EL (cell line): ENCODE results near the gene PAX8.
"Not testable (repeated sequence)": the region's sequence is repeated elsewhere in the genome, so short reads cannot be mapped to it uniquely, and the experiment has no call there.

Source experiments
- DNase-seq: peaks from one replicate; pipeline ENCODE4 v3.0.0-alpha.2; 2016

PAX8 gene

DNA sequence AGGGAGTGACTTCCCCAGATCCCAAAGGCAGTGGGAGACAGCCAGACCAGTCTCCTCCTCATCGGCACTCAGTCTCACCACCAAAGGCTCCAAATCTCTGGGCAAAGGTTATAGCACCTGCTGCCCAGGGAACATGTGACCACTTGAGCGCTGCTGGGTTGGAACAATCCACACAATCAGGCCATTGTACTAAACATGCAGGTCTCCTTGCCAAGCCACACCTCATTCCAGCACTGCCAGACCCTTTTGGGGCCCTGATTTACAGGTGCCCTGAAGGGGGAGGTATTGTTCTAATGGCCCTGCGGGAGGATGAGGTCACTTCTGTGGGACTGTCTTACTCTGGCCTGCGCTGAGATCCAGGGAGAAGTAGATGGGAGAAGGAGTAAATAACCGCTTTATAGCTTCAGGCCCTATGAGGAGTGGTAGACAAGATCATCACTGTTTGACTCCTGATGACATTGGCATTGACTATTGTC lies 10.0 kb upstream of the PAX8 start:
- DNase-seq = not testable (repeated sequence)

DNA sequence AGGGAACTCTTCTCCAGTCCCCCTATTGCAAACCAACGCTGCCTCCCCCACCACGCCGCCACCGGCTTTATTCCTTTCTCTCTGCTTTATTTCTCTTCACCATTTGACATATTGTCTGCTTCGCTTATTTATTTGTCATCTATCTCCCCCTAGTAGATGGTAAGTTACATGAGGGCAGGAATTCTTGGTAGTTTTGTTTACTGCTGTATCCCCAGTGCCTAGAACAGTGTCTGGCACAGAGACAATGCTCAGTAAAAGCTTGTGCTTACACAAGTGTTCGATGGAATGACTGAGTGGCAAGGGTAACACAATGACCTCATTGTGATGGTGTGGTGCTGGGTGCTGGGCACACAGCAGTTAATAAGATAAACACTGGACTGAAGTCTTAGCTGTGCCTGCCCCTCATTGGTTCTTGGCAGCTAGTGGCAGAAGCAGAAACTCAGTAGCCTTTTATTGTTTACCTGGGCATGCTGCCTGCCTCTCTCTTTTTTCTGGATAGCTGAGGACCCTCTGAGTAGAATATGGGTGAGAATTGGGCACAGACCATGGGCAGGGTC lies 9.5 kb upstream of the PAX8 start:
- not testable (repeated sequence) for DNase-seq

DNA sequence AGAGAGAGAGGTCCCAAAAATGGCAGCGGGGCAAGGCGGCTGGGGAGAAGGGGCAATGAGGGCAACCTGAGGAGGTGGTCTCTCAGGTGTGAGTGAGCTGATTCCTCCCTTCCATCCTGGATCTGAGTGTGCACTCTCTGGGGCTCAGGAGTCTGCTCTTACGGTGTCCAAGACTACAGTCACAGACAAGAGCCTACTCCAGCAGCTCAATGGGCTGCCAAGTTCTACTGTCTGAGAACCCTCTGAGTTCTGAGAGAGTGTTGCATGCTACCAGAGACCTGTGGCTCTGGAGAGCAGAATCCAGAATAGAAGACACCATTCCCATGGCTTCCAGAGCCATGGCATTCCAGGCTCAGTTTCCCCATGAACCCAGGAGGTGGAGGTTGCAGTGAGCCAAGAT lies 7.1 kb upstream of the PAX8 start:
- no peak for DNase-seq

DNA sequence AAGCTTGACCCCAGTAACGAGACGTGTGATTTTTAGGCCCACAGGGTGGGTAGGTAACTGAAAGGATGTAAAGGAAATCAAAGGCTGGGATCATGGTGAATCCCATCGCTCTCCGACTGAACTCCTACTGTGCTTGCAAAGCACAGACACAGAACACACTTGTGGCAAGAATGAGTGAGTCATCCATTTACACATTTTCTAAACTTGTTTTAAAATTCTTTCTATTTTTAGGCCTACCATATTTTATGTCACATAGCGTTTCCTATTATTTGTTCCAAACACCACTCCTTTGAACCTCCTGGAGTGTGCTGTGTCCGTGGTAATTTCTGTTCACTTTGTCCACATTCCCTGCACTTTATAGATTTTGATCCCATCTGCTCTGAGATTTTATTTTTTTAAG lies 6.3 kb upstream of the PAX8 start:
- peak; percentile 45 for DNase-seq

DNA sequence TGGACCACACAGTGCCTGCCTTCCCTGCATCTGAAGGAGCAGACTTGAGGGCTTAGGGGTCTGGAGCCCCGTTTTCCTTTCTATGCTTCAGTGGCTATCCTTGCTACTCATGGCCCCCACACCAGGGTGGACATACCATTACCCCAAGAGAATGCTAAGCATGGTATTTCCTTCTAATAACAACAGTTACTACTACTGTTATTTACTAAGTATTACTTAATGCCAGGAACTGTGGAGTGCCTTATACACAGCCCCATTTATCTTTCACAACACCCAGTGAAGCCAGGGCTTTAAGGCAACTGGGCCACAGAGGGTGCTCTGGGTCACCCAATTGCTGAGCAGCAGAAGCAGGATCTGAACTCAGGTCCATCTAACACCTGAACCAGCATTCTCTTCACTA lies 5.8 kb upstream of the PAX8 start:
- DNase-seq = peak; percentile 36

DNA sequence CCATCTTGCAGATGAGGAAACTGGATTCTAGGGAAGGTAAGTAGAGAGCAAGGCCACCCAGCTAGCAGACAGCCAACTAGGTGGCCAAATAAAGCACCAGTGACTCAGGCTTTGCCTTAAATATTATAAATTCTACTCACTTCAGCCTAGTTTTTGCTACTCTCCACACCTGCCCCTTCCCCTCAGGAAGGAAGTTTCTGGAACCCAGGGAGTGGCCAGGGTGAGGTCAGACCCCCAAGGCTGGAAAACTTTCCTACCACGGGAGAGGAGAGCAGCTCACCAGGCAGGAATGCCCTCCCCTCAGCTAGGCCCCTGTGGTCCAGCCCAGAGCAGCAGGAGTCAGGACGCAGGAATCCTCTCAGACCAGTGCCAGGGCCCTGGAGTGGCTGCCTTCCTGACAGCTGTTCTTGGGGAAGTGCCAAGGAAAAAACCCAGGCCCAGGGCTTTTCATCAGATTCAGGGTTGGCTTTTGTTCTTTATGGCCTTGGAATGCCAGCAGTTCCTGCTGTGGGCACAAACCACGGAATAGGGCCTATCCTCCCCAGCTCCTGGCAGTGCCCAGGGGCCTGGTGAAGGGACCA lies 5.1 kb upstream of the PAX8 start:
- DNase-seq = peak; percentile 96

DNA sequence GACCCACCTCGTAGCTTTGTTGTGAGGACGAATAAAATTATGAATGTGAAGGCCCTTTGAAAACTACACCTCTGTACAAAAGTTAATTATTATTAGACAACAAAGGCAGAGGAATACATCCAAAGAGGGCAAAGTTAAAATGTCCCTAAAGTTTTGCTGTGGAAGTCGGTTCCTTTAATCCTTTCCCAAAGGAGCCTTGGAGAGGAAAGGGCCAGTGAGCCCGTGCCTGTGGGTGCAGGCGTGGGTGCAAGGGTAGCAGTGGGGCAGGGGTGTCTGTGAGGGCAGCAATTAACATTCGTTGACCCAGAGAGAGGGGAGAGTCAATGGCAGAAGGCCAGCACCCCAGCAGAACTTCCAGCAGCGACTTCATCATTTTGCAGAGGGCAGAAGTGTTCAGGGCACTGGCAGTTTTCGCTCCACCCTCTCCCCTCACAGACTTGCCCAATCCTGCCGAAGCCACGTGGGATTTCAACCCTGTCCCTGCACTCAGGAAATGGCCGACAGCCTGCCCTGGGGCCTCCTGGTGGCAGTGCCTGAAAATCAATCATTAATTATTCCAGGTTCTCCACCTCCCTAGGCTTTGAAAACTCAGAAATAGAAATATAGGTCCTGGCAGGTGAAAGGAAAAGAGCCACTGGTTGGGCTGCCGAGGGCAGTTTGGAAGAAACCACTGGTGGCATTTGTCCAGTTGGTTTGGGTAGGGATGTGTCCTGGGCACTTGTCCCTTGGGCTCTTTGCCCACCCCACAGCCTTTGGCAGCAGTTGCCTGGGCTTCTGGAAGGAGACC lies 4.2 kb upstream of the PAX8 start:
- DNase-seq = peak; percentile 33

DNA sequence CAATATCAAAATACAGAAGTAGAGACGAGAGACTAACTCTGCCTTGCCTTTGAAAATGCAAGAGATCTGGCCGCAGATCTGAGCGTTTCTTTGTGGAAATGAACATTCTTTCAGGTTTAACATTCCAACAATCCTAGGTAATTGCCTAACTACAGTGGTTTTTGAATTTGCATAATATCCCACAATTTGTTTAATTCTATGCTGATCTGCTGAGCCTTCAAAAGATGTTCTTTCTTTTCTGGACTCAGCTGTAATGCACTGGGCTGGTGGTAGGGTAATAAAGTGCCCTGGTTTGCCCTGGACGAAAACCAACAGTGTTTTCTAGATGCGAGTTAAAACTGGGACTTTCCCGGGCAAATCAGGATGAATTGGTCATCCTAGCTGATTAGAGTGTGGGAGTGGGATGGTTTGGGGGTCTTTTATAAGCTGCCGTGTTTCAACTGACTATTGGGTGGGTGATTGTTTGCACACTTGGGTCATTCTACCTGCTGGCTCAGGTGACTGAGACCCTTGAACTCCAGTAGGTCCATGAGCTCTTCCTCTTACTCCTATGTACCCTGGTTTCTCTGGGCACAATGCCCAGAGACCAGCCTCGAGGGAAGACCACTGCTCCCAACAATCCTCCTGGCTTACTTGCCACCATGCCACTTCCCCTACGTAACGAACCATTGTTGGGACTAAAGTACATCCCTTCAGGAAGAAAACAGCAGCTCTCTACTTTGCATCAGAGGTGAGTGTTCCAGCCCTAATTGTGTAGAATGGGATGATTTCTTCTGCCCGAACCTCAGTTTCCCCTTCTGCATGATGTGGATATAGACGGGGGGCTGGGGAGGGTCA lies 3.4 kb upstream of the PAX8 start:
- peak; percentile 23 for DNase-seq

DNA sequence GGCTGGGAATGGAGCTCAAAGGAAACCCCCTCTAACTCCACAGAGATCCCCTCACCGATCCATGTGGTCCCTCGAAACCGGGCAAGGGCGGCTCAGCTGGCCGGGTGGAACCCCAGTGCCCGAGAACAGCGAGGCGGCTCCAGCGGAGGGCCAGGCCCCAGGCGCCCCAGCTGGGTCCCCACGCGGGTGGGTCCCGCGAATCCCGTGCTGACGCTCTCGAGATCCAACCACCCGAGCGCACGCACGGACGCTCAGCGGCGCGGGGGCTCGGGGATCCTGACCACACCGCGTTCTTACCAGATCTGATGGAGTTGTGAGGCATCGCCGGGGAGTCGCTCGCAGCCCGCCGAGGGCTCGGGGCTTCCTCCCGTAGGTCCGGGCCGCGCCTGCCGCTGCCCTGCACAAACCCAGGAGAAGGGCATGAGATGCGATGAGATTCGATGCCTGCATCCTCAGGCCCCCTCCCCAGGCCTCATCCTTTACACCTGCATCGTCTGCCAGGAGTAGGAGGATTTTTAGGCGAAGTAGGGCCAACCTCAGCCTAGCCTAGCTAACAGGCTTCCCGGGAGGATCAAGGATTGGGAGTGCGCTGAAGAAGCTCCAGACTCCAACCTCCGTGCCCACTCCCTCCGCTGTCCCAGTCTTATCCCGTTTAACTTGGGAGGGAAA lies 514 bp downstream of the PAX8 start:
- no peak for DNase-seq

DNA sequence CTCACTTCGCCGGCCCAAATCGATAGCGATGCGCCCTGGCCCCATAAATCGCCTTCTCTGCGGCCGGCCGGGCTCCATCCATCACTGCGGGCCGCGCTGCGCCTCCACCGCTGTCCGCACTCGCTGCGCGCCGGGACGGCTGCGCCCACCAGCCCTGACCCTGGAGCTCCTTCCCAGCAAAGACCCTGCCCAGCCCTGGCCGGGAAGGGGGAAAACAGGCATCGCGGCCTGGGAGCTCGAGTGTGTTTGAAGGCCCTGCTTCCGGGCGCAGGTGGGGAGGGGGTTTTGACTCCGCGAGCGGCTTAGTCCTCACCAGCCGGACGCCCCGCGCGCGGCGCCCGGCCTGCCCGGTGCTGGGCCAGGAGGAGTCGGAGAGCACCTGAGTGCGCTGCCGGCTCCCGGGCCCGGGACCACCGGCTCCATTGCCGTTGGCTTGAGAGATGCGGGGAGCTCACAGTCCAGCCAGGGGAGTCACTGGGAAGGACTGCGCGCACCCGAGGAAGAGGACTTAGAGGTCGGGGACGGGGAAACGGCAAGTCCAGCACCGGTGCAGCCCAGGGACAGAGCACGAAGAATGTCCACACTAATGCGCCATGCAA lies 1.1 kb downstream of the PAX8 start:
- no peak for DNase-seq

DNA sequence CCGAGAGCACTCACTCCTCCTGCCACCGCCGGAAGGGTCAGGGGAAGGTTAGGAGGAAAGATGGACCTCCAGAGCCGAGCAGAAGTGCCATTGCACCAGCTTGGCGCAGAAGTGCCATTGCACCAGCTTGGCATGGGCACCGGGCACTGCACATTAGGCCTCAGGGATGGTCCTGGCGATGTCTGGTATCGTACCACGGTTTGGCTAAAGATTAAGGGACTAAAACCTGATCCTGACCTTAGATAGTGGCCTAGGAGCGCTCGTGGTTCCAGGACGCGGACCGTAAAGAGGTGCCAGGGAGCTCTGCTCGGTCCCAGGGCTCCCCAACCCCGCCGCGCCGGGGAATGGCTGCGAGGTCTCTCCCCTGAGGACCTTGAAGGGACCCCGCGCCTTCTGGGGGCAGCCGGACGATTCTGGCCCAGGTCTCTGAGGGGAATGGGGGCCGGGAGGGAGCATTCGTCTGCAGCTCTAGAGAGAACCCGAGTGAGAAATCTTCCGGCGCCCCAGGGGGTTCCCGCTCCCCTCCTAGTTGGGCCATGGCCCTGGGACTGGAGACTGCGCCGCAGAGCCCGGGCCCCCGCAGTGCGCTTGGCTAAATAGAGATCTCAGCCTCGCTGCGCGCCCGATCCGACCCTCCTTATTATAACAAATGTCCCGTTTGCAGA lies 1.8 kb downstream of the PAX8 start:
- DNase-seq = no peak

DNA sequence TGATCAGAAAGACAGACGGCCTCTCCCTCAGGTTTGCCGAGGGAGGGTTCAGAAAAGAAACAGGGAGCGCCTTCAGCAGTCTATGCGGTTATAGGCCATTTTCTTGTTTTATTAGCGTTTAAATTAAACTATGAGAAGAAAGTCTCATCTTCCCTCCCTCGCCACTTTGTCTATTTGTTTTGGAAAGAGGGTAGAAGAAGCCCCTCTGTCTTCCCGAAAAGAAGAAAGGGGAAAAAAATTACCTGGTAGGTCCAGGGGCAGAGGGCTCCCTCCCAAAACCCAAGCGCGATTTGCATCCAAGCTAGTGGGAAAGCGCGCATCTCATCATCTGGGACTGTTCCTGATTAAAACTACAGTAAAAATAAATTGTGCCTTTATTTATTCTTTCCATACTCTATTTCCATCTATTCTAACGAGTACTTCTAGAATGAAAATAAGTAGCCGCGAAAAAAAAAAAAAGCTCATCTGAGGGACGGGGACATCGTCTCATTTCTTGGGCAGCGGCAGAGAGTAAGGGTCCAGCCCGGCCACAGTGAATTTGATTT lies 2.4 kb downstream of the PAX8 start:
- DNase-seq = no peak

DNA sequence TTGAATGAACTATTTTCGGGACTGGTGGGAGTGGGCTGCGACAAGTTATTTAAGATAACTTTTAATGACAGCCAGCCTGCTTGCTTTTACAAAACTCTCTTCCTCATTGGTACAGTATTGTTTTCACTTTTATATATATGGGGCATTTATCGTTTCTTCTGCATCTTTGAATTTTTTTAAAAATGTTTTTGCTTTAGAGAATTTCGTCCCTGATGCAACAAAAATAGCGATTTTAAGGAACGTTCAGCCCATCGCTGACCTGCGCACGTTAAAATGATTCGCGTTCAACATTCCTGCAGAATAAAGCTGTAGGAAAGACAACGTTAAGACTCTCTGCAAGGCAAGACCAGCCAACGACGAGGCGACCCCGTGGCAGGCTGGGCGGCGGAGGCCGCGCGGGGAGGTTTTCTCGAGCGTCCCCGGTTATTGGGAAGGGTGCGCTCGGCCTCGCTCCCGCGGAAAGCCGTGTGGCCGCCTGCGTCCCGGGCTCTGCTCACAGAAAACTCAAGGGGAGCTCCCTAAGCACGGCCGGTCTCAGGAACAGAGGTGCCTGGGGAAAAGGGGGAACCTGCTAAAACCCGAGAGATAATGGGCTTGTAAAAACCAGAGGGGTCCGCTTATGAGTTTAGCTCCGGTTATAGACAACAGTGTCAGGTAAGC lies 3.0 kb downstream of the PAX8 start:
- no peak for DNase-seq

DNA sequence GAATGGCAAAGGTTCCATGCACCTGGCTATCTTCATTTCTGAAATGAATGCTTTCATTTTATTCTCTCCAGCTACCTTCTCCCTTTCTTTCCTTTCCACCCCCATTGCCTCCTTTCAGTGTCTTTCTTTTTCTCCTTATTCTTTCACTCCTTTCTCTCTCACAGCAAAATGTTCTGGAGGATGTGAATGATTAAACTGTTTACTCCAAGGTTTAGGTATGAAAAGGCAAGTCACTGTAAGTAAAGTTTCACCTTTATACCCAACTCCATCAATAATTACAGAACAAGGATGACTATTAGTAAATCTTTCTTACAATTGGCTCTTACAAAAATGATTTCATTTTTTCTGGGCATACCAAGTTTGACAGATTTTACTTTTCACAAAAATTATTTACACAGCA lies 4.3 kb downstream of the PAX8 start:
- no peak for DNase-seq

DNA sequence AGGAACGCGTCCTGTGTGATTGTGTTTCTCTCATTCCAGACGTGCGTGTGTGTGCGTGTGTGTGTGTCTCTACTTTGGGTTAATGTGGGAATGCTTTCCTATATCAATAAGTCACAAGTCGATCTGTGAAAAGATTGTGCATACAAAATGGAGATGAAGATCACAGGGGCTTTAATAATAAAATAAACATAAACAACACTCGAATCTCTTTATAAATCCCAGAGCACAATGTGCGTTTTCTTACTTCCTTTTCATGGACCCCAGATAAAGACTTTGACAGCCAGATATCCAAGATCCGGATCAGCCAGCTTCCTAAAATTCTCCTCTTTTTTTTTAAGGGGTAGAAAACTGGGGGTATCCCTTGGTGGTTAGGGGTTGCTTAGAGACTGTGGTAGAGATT lies 4.7 kb downstream of the PAX8 start:
- no peak for DNase-seq

DNA sequence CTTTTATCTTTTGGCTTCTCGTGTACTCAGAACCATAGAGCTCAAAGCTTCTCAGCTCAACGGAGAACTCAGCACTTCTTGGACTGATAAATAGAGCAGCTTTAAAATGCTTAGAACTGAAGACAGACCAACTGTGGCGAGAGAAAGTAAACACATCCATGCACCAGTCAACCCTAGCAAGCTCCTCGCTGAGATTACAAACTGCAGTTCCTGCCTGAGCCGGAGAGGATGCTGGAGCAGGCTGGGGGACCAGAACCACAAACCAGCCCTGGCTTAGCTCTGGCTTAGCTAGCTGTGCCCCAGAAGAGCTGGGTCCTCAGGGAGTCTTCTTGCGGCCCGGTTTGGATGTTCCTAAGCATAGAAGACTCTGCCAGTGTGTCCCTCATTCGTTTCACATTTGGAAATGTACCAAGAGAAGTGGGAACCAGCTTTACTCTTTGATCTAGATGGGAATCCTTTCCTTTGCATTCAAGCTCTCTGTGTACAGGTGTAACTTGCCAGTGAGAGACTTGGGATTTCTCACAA lies 5.6 kb downstream of the PAX8 start:
- peak; percentile 31 for DNase-seq

DNA sequence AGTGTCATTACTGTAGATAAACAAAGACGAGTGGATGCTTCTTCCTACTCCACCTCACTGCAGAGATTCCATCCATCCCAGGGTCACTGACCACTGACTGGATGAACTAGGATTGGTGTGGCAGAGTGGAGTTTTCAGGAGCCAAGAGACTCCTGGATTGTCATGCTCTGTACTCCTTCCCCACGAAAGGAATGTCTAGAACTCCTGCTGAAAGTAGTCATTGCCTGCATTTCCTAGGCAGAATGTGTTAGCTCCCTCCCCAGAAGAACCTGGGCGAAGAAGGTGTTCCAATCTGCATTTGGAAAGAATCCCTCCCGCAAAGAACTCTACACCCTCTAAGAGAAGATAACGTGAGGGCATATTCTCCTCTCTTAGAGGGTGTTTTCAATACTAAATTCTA lies 6.2 kb downstream of the PAX8 start:
- no peak for DNase-seq

DNA sequence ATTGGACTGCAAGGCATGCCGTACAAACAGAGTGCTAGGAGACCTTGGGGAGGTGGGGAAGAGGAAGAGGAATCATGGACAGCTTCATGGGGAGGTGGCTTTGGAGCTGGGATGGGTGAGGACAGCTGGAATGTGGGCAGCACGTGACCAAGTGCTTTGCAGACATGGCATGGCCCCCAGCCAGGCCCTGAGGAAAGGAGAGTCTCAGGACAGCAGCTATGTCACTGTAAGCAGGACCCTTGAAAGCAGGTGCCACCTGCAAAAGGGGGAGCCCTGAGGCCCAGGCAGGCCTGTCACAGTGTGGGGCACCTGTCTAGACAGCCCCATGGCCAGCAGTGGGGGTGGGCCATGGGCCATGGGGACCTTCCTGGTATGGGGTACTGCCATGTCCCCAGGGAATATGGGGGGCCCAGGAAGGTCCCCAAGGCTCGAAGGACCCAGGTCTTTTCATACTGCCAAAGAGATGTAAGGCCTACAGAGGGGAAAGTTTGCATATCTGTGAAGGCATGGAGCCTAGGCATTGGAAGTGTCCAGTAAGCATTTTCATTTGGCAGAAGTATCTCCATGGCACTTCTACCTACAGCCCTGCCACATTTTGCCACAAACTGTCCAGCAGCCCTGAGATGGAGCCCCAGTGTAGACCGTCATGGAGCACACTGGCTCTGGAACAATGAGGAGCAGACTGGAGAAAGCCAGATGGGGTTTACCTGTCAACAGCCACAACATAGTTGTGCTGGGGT lies 9.9 kb downstream of the PAX8 start:
- DNase-seq = no peak

DNA sequence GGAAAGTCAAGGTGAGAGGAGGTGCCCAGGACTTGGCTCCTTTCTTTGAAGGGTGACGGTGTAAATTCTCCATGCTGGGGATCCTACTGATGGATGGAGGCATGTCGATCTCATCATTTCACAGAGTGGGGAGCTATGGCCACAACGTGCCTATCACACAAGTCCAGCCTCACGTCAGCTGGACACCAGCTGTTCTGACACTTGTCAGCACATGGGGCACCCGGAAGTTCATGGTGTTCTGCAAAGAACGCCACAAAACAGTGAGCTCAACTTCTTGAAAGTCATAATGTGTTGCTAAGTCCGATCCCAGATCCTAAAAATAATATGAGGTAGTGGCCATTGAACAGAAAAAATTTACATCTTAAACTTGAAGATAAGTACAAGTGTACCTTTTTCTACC lies 12.3 kb downstream of the PAX8 start:
- no peak for DNase-seq
